Chondrocyte (in vitro differentiated cells): ENCODE measurements around the gene RAB40C. TPM values are rescaled to one million over a fixed set of nuclear protein-coding genes. Genes with fewer than 3 reads are reported as not detected.

Experiments used
- DNase-seq: peaks from one replicate; pipeline ENCODE4 v3.0.0; 2021; ENCODE audit warnings: mixed read lengths, low spot score
- H3K27ac Mint-ChIP-seq: one replicate; pipeline ENCODE4 v1.8.0; 2021; ENCODE audit warnings: mild to moderate bottlenecking, moderate library complexity, mixed read lengths; ENCODE audit not compliant: unreplicated experiment
- H3K27me3 Mint-ChIP-seq: 2 replicates; pipeline ENCODE4 v1.8.0; 2021; ENCODE audit warnings: low read depth, mixed read lengths
- H3K36me3 Mint-ChIP-seq: 2 replicates; pipeline ENCODE4 v1.8.0; 2021; ENCODE audit warnings: low read depth, mixed read lengths
- H3K4me1 Mint-ChIP-seq: 2 replicates; pipeline ENCODE4 v1.8.0; 2021; ENCODE audit warnings: low read depth, mild to moderate bottlenecking, mixed read lengths
- H3K4me3 Mint-ChIP-seq: one replicate; pipeline ENCODE4 v1.8.0; 2021; ENCODE audit warnings: mild to moderate bottlenecking, moderate library complexity, mixed read lengths; ENCODE audit not compliant: unreplicated experiment
- H3K9me3 Mint-ChIP-seq: 2 replicates; pipeline ENCODE4 v1.8.0; 2021; ENCODE audit warnings: low read depth, mixed read lengths
- CTCF ChIP-seq: fragments of 200-600 bp; sonication (generic); IDR thresholded peaks from 2 replicates; pipeline ENCODE4 v1.5.0; 2021; ENCODE audit warnings: antibody characterized with exemption, mild to moderate bottlenecking, moderate library complexity
- total RNA-seq: library from RNA; stranded (reverse); gene quantifications from 3 replicates; pipeline ENCODE4 v1.2.1, GENCODE V29; 2021

Gene RAB40C
- total RNA-seq, 1 donor from 2014 or later, result 19.6 TPM

GRCh38 chr16:657487-657886 lies 67.6 kb downstream of the RAB40C start:
- H3K4me1 Mint-ChIP-seq, result peaks cover 4% of the 10 kb centered on the region

GRCh38 chr16:658679-659571 lies 69.1 kb downstream of the RAB40C start:
- no peaks in the 10 kb centered on the region for H3K27me3 Mint-ChIP-seq
- no peak overlapping the region for H3K27ac Mint-ChIP-seq
- no peak for DNase-seq
- no peak overlapping the region for H3K4me3 Mint-ChIP-seq
- H3K4me1 Mint-ChIP-seq, result peaks cover 4% of the 10 kb centered on the region
- peak; percentile 34 for TF ChIP-seq CTCF
- no peaks in the 10 kb centered on the region for H3K36me3 Mint-ChIP-seq
- no peaks in the 10 kb centered on the region for H3K9me3 Mint-ChIP-seq

More at GRCh38 chr16:657487-657886, 67.6 kb downstream of the RAB40C start:
- H3K27me3 Mint-ChIP-seq, result no peaks in the 10 kb centered on the region
- H3K36me3 Mint-ChIP-seq, result no peaks in the 10 kb centered on the region
- H3K27ac Mint-ChIP-seq, result no peak overlapping the region
- DNase-seq, result no peak
- TF ChIP-seq CTCF, result no peak
- H3K9me3 Mint-ChIP-seq, result no peaks in the 10 kb centered on the region
- no peak overlapping the region for H3K4me3 Mint-ChIP-seq

DNA sequence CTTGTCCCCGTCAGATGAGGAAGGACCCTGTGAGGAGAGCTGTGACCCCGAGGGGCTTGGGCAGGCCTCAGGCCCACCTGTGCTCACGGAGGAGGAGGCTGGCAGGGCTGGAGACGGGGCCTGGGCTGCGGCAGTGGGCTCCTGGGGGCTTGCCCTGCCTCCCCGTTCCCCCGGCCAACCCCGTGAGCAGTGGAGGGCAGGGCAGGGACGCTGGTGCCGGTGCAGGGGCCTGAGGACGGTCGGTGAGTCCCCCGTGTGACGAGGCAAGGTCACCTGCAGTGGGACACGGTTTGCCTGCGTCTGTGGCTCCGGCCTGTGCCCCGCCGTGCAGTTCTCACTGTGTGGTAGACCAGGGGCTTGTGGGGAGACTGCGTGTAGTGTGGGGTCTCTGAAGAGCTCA lies 69.8 kb downstream of the RAB40C start:
- Mint-ChIP-seq H3K27ac (no peak overlapping the region), H3K36me3 (no peaks in the 10 kb centered on the region), H3K27me3 (no peaks in the 10 kb centered on the region), H3K4me3 (no peak overlapping the region), H3K9me3 (no peaks in the 10 kb centered on the region), H3K4me1 (peaks cover 4% of the 10 kb centered on the region)
- no peak for TF ChIP-seq CTCF
- DNase-seq, result no peak

- H3K9me3 Mint-ChIP-seq, result no peaks in the 10 kb centered on the region
- no peaks in the 10 kb centered on the region for H3K27me3 Mint-ChIP-seq
- TF ChIP-seq CTCF, result no peak
- peaks cover 4% of the 10 kb centered on the region for H3K4me1 Mint-ChIP-seq
- H3K36me3 Mint-ChIP-seq, result no peaks in the 10 kb centered on the region
- DNase-seq, result no peak
- H3K4me3 Mint-ChIP-seq, result no peak overlapping the region
- H3K27ac Mint-ChIP-seq, result no peak overlapping the region
These were observed 70.2 kb downstream of the RAB40C start for GRCh38 chr16:660132-660458.

GRCh38 chr16:660459-661183 lies 70.8 kb downstream of the RAB40C start:
- H3K27ac Mint-ChIP-seq, result no peak overlapping the region

More at GRCh38 chr16:660459-661183, 70.8 kb downstream of the RAB40C start:
- peaks cover 4% of the 10 kb centered on the region for H3K4me1 Mint-ChIP-seq
- peak; percentile 79 for TF ChIP-seq CTCF
- no peak overlapping the region for H3K4me3 Mint-ChIP-seq
- no peaks in the 10 kb centered on the region for H3K27me3 Mint-ChIP-seq
- no peak for DNase-seq
- H3K36me3 Mint-ChIP-seq, result no peaks in the 10 kb centered on the region
- H3K9me3 Mint-ChIP-seq, result no peaks in the 10 kb centered on the region
